K562 (cell line): ENCODE results near the gene OR4K14. TPM values are rescaled to one million over a fixed set of nuclear protein-coding genes. Genes with fewer than 3 reads are reported as not detected.

ENCODE experiments used
- BRF1 ChIP-seq: IDR thresholded peaks from 3 replicates; pipeline ENCODE4 v1.6.1; 2011; ENCODE audit warnings: borderline replicate concordance, mild to moderate bottlenecking; ENCODE audit not compliant: insufficient read length; ENCODE audit errors: extremely low read depth
- EP400 ChIP-seq: fragments of 450-650 bp; IDR thresholded peaks from 2 replicates; pipeline ENCODE4 v1.6.1; 2017; ENCODE audit warnings: antibody characterized with exemption, mild to moderate bottlenecking, moderate library complexity
- HLTF ChIP-seq: fragments of 450-650 bp; IDR thresholded peaks from 2 replicates; pipeline ENCODE4 v1.6.1; 2016
- HOMEZ ChIP-seq: fragments of 250-450 bp; sonication (Bioruptor Pico); IDR thresholded peaks from 2 replicates; pipeline ENCODE4 v1.4.0; 2020; ENCODE audit warnings: mild to moderate bottlenecking, moderate library complexity
- JUN ChIP-seq, 2 experiments: sonication (generic) in 1 of 2; formaldehyde crosslinking in 1 of 2; IDR thresholded peaks; 2 replicates each; pipeline versions ENCODE4 v1.6.1 to v1.8.0; 2012 to 2022; ENCODE audit warnings: borderline replicate concordance in 2 of 2, mild to moderate bottlenecking in 2 of 2, improper control_type of control experiment in 1 of 2, low read depth in 1 of 2, low read length in 1 of 2, missing genetic modification reagents in 1 of 2
- MBD2 ChIP-seq: sonication (generic); IDR thresholded peaks from 2 replicates; pipeline ENCODE4 v1.6.1; 2016; ENCODE audit warnings: low read depth, borderline replicate concordance
- MCM3 ChIP-seq: fragments of 450-650 bp; IDR thresholded peaks from 2 replicates; pipeline ENCODE4 v1.6.1; 2016
- MEIS2 ChIP-seq: fragments of 450-650 bp; IDR thresholded peaks from 2 replicates; pipeline ENCODE4 v1.6.1; 2014; ENCODE audit warnings: mild to moderate bottlenecking; ENCODE audit not compliant: partially characterized antibody
- NUFIP1 ChIP-seq: fragments of 450-650 bp; IDR thresholded peaks from 2 replicates; pipeline ENCODE4 v1.6.1; 2018; ENCODE audit not compliant: partially characterized antibody
- PRPF4 ChIP-seq: fragments of 200-400 bp; formaldehyde crosslinking; IDR thresholded peaks from one replicate; pipeline ENCODE4 v1.6.1; 2017; ENCODE audit warnings: low read length, low read depth, mild to moderate bottlenecking; ENCODE audit not compliant: insufficient read depth, poor library complexity, severe bottlenecking
- PTTG1 ChIP-seq: fragments of 450-650 bp; IDR thresholded peaks from 2 replicates; pipeline ENCODE4 v1.6.1; 2016; ENCODE audit warnings: low read depth, mild to moderate bottlenecking, missing genetic modification characterization, missing compliant biosample characterization
- RBM15 ChIP-seq: fragments of 200-400 bp; formaldehyde crosslinking; IDR thresholded peaks from 2 replicates; pipeline ENCODE4 v1.6.1; 2018; ENCODE audit warnings: mild to moderate bottlenecking, low read length, moderate library complexity; ENCODE audit not compliant: insufficient read depth
- SMAD4 ChIP-seq: fragments of 250-450 bp; sonication (Bioruptor Pico); conservative IDR thresholded peaks from 2 replicates; pipeline ENCODE4 v1.8.0; 2021; ENCODE audit warnings: inconsistent platforms, mild to moderate bottlenecking, moderate library complexity
- SP2 ChIP-seq: IDR thresholded peaks from 2 replicates; pipeline ENCODE4 v1.6.1; 2011; ENCODE audit warnings: mild to moderate bottlenecking, low read depth, low read length, moderate library complexity; ENCODE audit not compliant: poor library complexity, severe bottlenecking; ENCODE audit errors: extremely low read depth
- SPI1 ChIP-seq: IDR thresholded peaks from 2 replicates; pipeline ENCODE4 v1.6.1; 2011; ENCODE audit warnings: low read depth, low read length, control low read depth, borderline replicate concordance
- TFAM ChIP-seq: fragments of 250-450 bp; sonication (Bioruptor Pico); conservative IDR thresholded peaks from 2 replicates; pipeline ENCODE4 v1.5.0; 2021; ENCODE audit warnings: mild to moderate bottlenecking, moderate library complexity
- ZC3H11A ChIP-seq: IDR thresholded peaks from 2 replicates; pipeline ENCODE4 v1.6.1; 2012; ENCODE audit warnings: low read depth, low read length, improper control_type of control experiment
- ZNF134 ChIP-seq: fragments of 250-450 bp; sonication (Bioruptor Pico); conservative IDR thresholded peaks from 2 replicates; pipeline ENCODE4 v1.4.0; 2020
- ZNF408 ChIP-seq: fragments of 250-450 bp; sonication (Bioruptor Pico); IDR thresholded peaks from 2 replicates; pipeline ENCODE4 v1.4.0; 2020; ENCODE audit warnings: low read depth, mild to moderate bottlenecking, moderate library complexity
- ZNF57 ChIP-seq: fragments of 450-650 bp; formaldehyde crosslinking; IDR thresholded peaks from 2 replicates; pipeline ENCODE4 v1.4.0; 2020; ENCODE audit warnings: mild to moderate bottlenecking, moderate library complexity
- ZNF583 ChIP-seq: fragments of 250-450 bp; sonication (Bioruptor Pico); IDR thresholded peaks from 2 replicates; pipeline ENCODE4 v1.4.0; 2020
- polyA plus RNA-seq, 8 experiments: library from polyadenylated mRNA; depleted of rRNA in 4 of 8; stranded (reverse) in 5 of 8; unstranded in 3 of 8; fragments of >200 nt; fragmentation: Nextera tagmentation in 2 of 8; fragmentation: Illumina TruSeq in 1 of 8; extraction: Ambion mirVana in 2 of 8; extraction: Trizol in 1 of 8; gene quantifications; 2 replicates each; pipeline versions ENCODE4 v1.2.1 to v1.2.3, GENCODE V29; 2011 to 2014; ENCODE audit warnings: inconsistent platforms in 1 of 8, missing spikeins in 1 of 8
- total RNA-seq, 7 experiments: library from RNA; depleted of rRNA in 6 of 7; stranded (reverse); fragments of >200 nt in 6 of 7; fragmentation: Illumina TruSeq in 2 of 7; extraction: Trizol in 2 of 7; gene quantifications; 2 replicates each; pipeline versions ENCODE4 v1.2.1 to v1.2.3, GENCODE V29; 2011 to 2021; ENCODE audit warnings: low replicate concordance in 1 of 7
- TF ChIP-seq, protein P1 (sequence below): fragments of 250-450 bp; sonication (Bioruptor Pico); IDR thresholded peaks from 2 replicates; pipeline ENCODE4 v1.9.0; 2021; ENCODE audit warnings: mild to moderate bottlenecking, inconsistent platforms
- TF ChIP-seq, protein P2 (sequence below), 2 experiments: fragments of 450-650 bp in 1 of 2; IDR thresholded peaks; 2 replicates each; pipeline ENCODE4 v1.6.1; 2011 to 2017; ENCODE audit warnings: low read depth in 2 of 2, antibody characterized with exemption in 1 of 2, borderline replicate concordance in 1 of 2, low read length in 1 of 2, mild to moderate bottlenecking in 1 of 2, mixed read lengths in 1 of 2; ENCODE audit not compliant: control insufficient read depth in 1 of 2

OR4K14 gene
- total and polyA plus RNA-seq, 9 of the 15 experiments (the other 6 are each of a cell fraction or from before 2014, with no cell fraction given), result not detected

GRCh38 chr14:20048202-20048601, 29.1 kb upstream of the OR4K14 start (continued):
- TF ChIP-seq, protein P1, sequence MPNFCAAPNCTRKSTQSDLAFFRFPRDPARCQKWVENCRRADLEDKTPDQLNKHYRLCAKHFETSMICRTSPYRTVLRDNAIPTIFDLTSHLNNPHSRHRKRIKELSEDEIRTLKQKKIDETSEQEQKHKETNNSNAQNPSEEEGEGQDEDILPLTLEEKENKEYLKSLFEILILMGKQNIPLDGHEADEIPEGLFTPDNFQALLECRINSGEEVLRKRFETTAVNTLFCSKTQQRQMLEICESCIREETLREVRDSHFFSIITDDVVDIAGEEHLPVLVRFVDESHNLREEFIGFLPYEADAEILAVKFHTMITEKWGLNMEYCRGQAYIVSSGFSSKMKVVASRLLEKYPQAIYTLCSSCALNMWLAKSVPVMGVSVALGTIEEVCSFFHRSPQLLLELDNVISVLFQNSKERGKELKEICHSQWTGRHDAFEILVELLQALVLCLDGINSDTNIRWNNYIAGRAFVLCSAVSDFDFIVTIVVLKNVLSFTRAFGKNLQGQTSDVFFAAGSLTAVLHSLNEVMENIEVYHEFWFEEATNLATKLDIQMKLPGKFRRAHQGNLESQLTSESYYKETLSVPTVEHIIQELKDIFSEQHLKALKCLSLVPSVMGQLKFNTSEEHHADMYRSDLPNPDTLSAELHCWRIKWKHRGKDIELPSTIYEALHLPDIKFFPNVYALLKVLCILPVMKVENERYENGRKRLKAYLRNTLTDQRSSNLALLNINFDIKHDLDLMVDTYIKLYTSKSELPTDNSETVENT (CRISPR knock-in tag), result no peak
- TF ChIP-seq PRPF4, result no peak
- TF ChIP-seq NUFIP1, result no peak
- no peak for TF ChIP-seq TFAM (CRISPR knock-in tag)
- TF ChIP-seq MCM3, result no peak
- no peak for TF ChIP-seq EP400
- TF ChIP-seq, protein P2, sequence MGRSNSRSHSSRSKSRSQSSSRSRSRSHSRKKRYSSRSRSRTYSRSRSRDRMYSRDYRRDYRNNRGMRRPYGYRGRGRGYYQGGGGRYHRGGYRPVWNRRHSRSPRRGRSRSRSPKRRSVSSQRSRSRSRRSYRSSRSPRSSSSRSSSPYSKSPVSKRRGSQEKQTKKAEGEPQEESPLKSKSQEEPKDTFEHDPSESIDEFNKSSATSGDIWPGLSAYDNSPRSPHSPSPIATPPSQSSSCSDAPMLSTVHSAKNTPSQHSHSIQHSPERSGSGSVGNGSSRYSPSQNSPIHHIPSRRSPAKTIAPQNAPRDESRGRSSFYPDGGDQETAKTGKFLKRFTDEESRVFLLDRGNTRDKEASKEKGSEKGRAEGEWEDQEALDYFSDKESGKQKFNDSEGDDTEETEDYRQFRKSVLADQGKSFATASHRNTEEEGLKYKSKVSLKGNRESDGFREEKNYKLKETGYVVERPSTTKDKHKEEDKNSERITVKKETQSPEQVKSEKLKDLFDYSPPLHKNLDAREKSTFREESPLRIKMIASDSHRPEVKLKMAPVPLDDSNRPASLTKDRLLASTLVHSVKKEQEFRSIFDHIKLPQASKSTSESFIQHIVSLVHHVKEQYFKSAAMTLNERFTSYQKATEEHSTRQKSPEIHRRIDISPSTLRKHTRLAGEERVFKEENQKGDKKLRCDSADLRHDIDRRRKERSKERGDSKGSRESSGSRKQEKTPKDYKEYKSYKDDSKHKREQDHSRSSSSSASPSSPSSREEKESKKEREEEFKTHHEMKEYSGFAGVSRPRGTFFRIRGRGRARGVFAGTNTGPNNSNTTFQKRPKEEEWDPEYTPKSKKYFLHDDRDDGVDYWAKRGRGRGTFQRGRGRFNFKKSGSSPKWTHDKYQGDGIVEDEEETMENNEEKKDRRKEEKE (IDR thresholded peaks at IDR 0.05; ENCODE audit: borderline replicate concordance in 1 of 2, control insufficient read depth in 1 of 2, low read depth in 2 of 2, low read length in 1 of 2), result no peak
- TF ChIP-seq JUN (IDR thresholded peaks at IDR 0.05; ENCODE audit: borderline replicate concordance, low read depth, low read length), result no peak
- no peak for TF ChIP-seq JUN (CRISPR knock-in tag; IDR thresholded peaks at IDR 0.05; ENCODE audit: borderline replicate concordance)
- TF ChIP-seq SMAD4 (CRISPR knock-in tag), result no peak
- no peak for TF ChIP-seq MEIS2
- TF ChIP-seq PTTG1, result no peak
- TF ChIP-seq BRF1, result no peak
- no peak for TF ChIP-seq ZNF134
- no peak for TF ChIP-seq MBD2
- no peak for TF ChIP-seq SP2
- TF ChIP-seq ZNF408 (CRISPR knock-in tag), result no peak
- no peak for TF ChIP-seq HOMEZ (CRISPR knock-in tag)
- TF ChIP-seq HLTF, result no peak
- no peak for TF ChIP-seq ZNF57 (CRISPR knock-in tag)
- no peak for TF ChIP-seq RBM15
- TF ChIP-seq SPI1, result no peak
- TF ChIP-seq ZC3H11A, result no peak
- no peak for TF ChIP-seq ZNF583 (CRISPR knock-in tag)
